Brain pericyte (primary cell): ENCODE data around the gene CADM3.

Experiments
- DNase-seq: peaks from one replicate; pipeline ENCODE4 v3.0.0-alpha.2; 2012; ENCODE audit warnings: low read depth, low spot score

Gene CADM3, protein sequence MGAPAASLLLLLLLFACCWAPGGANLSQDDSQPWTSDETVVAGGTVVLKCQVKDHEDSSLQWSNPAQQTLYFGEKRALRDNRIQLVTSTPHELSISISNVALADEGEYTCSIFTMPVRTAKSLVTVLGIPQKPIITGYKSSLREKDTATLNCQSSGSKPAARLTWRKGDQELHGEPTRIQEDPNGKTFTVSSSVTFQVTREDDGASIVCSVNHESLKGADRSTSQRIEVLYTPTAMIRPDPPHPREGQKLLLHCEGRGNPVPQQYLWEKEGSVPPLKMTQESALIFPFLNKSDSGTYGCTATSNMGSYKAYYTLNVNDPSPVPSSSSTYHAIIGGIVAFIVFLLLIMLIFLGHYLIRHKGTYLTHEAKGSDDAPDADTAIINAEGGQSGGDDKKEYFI

DNA sequence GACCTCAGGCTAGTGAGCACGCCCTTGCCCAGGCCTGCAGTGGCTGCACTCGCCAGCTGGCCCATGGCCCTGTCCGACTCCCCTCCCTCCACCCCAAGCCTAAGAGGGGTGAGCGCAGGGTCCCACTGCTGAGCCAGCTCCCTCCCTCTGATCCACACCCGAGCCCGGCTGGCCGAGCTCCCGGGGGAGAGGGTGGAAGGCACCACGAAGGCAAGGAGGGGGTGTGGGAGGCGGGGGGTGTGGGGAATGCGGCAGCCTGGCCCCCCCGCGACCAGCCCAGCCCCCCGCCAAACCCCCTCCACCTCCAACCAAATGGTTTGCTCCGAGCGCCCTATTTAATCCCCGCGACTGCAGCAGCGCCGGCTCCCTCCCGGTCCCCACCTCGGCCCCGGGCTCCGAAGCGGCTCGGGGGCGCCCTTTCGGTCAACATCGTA lies at the start of gene CADM3:
Gene CADM3 (plus strand): TSS at position 362 of the 434 bp plus-strand sequence. CDS start 151 bp downstream, outside the sequence.
- DNase-seq: no peak

DNA sequence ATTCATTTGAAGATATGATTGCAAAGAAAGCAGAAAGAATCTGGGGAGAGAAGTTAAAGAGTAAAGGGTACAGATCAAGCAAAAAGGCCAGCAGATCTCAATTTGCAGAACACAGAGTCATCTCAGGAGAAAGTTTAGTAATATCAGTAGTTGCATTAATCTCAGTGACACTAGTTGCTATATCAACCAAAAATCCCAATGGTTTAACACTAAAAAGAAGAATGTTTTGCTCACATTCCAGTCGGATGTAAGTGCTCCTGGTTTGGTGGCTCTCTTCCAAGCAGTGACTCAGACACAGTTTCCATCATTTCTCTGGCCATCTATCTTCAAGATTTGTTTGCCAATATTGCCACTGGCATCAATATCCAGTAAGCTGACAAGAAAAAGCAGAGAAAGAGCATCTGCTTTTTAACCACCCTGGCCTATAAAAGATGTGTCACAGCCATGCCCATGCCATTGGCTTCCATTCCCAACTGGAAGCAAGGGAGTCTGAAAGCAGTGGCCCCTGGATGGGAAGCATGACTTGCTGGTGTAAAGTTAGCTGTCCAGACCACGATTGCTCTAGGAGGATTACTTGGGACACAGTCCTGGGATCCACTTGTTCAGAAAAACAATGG lies 49.3 kb upstream of the CADM3 start:
- DNase-seq: no peak

DNA sequence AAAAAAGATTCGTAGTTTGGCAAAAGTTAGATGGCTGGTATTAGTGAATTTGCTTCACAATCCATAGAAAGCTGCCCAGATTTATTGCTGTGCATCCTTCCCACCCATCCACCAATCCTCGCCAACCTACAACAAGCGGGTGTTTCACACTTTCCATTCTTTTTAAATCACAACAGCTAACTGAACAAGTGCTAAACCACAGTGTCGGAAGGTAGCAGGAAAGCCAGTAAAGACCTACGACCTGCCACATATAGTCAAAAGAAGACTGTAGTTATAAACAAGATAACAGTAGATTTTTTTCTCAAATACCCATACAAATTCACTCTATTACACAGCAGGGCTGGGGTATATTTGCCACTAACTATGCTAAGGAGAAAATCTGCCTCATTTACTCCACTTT lies 47.8 kb upstream of the CADM3 start:
- no peak for DNase-seq

- DNase-seq: no peak
Observed at GRCh38 chr1:159132271-159132881, 39.0 kb upstream of the CADM3 start.

DNA sequence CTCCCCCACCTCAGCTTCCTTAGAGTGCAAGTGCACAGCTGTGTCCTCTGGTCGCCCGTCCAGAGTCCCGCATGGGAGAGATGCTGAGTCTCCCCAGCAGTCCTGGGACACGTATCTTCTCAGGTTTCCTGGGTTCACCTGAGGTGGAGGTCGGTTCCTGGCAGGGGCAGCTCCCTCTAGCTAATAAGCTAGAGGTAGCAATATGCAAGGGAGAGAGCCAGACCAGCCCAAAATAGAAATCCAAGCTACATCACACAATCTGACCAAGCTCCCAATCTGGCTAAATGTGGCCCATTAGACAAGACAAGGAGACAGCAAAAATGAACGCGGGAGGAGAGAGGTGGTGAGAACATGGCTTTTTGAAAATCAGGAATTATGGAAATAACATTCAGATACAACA lies 30.9 kb upstream of the CADM3 start:
- DNase-seq: no peak

GRCh38 chr1:159141584-159142390 lies 29.6 kb upstream of the CADM3 start:
- DNase-seq: no peak

- DNase-seq: no peak
Observed at GRCh38 chr1:159142391-159142663, 29.1 kb upstream of the CADM3 start.

DNA sequence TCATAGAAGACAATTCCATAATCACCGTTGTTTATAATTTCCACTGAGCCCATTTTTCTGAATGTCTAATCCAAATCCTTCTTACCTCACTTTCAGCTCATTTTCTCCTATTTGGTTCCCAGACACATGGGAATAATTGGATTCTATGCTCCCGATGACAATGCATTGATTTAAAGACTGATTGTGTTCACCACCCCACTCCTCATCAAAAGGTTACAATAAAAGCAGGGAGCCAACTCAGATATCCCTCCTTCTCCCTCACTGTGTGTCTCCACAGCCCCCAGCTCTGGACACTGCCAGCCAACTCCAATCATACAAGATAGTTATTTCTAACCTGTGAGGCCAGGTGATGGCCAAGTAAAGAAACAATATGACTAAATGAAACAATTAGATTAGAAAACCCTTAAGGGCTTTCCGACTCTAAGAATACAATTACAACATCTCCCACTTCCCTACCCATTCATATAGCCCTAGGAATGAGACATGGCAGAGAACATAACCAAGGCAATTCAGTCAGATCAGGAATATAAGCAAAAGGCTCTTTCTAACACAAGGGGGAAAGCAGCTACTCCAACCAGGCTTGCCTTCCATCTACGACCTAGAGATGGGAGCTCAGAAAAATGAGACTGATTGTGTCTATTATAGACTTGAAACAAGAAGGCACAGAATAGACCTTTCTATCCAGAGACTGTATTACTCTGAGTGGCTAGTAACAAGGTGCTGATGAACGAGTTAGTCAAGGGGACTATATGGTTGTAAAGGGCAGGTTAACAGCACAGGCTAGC lies 28.5 kb upstream of the CADM3 start:
- no peak for DNase-seq

DNA sequence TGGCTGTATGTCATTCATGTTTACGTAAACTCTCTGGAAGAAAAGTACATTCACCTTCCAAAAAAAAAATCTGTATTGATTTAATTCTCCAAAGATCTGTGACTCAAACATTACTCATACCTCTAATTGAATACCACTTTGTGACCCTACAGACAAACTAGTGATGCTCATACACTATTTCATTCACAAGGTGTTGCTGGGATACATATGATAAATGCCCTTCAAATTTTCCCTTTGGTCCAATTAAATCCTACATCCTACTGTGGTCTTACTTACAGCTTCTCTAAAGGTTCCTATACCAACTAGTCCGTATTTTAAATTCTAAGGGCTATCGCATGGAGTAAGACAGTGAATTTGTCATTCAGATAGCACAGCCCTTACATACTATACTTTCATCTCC lies 26.8 kb upstream of the CADM3 start:
- no peak for DNase-seq

GRCh38 chr1:159146980-159147379 lies 24.4 kb upstream of the CADM3 start:
- no peak for DNase-seq

DNA sequence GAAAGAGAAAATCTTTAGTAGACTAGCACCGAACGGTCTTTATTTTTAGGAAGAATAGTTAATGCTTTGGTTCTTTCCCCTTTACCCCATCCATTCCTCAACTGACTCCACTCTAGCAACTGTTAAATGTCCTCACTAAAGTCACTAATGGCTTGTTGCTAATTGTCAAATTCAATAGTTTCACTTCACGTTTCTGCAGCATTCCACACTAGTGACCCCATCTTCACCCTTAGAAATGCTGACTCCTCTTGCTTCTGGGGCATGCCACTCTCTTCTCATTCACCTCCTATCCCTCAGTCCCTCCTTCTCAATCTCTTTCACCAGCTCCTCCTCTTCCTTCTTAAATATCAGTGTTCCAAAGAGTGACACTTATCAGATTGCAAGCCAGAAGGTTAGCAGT lies 19.4 kb upstream of the CADM3 start:
- no peak for DNase-seq

- DNase-seq: peak; percentile 20
Observed at GRCh38 chr1:159161001-159161718, 10.3 kb upstream of the CADM3 start.

- DNase-seq: no peak
Observed at GRCh38 chr1:159161719-159162026, 9.7 kb upstream of the CADM3 start.

GRCh38 chr1:159162516-159163265 lies 8.7 kb upstream of the CADM3 start:
- DNase-seq: no peak

DNA sequence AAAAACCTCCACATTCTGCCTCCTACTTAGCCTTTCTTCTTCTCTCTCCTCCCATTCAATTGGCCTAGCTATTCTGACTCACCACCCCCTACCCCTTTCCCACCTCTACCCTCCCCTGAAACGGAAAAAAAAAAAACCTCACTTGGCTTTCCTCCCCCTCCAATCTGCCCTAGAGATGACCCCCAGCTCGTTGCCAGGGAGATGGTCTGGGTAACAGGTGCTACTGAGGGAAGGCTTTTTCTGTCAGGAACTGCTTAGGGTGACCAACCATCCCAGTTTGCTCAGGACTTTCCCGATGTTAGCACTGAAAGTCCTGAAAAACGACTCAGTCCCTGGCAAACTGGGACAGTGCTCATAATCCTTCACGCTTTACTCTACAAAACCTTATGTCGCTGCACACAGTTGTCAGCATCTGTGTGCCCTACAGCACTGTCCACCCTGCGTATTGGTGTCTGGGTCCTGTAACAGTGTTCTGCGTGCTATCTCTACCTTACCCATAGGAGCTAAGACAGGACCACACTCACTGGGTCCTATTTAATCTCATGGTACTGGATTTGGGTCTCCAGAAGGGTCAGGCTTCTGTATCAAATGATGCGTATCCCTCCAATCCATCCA lies 7.7 kb upstream of the CADM3 start:
- DNase-seq: no peak

DNA sequence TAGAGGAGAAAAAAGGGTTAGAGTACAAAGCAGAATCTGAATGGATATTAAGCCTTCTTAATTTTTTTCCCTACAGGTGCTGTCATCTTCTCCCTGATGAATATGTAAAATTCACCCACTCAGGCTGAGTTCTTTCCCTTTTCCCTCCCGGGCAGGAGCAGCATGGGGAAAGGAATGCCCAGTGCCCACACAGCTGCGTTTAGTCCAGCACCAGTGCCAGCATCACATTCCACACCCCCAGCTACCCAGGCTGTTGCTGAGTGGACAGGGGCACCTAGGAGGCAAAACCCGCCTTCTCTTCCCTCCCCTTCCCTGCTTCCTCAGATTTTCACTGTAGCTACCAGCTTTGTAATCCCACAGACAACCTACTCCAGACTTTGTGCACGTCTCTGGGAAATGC lies 3.4 kb upstream of the CADM3 start:
- DNase-seq: no peak

DNA sequence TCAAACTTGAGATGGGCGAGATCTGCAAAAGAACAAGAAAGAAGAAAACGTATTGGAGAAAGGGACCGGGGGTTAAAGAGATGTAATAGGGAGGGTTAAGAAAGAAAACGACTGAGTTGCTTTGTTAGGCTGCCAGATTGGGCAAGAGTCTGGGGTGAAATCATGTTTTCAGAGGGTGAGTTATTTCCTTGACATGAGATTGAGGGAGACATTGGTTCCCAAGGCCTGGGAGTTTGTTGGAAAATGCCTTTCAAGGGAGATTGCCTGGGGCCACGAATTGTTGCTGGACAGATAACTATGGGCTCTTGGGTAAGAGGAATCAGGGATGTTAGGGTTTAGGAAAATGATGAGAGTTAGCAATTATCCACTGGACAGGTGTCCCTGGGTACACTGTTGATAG lies 776 bp upstream of the CADM3 start:
- DNase-seq: no peak

GRCh38 chr1:159171688-159172501 lies 480 bp downstream of the CADM3 start:
- DNase-seq: no peak
